HK-2 (cell line): ENCODE data around the gene UGT1A6.
"Not testable (repeated sequence)": the region's sequence is repeated elsewhere in the genome, so short reads cannot be mapped to it uniquely, and the experiment has no call there.

ENCODE experiments used
- DNase-seq: peaks from one replicate; pipeline ENCODE4 v3.0.0-alpha.2; 2018; ENCODE audit not compliant: unreplicated experiment

UGT1A6 gene

GRCh38 chr2:233728723-233729301 lies 36.1 kb downstream of the UGT1A6 start, which contains the start of gene UGT1A3:
TSS of gene UGT1A3 (plus strand) at chr2:233729042. CDS start at chr2:233729127, 85 bp downstream.
- no peak for DNase-seq

GRCh38 chr2:233736868-233737653 lies 44.4 kb downstream of the UGT1A6 start:
- DNase-seq: not testable (repeated sequence)

DNA sequence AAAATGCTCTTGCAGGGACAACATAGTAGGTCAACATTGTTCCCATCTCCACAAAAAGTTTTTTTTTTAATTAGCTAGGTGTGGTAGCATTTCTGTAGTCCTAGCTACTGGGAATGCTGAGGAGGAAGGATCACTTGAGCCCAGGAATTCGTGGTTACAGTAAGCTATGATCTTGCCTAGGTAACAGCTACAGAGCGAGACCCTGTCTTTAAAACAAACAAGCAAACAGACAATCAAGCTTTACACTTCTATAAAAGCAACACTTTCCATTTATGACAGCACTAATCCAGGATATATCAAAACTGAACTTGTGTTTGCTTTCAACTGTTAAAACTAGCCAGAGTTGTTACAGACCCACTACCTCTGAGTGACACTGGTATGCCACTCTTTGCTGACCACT lies 48.2 kb downstream of the UGT1A6 start:
- no peak for DNase-seq

GRCh38 chr2:233743464-233744259 lies 51.0 kb downstream of the UGT1A6 start:
- no peak for DNase-seq

DNA sequence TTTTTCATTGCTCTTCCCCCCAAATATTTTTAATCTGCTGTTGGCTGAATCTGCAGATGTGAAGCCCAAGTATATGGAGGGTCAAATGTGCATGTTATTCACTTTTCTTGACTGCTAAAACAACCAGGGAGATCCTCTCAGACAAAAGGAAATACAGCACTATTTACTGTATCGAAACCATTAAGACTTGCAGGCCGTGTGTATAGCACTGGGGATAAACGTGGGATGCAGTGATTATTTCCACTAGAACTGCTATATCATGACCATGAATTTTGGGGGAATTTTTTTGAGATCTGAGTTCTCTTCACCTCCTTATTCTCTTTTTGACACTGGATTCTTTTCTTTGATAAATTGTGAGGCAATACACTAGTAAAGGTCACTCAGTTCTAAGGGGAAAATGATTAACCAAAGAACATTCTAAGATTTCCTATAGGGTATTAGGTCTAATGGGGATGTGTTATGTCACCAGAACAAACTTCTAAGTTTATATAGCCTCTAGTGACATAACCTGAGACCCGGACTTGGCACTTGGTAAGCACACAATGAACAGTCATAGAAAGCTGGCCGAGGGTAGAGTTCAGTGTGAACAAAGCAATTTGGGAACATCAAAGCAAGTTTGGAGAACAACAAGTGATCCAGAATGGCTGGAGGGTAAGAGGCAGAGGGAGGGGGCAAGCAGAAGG lies 52.5 kb downstream of the UGT1A6 start:
- no peak for DNase-seq

GRCh38 chr2:233745838-233746237 lies 53.1 kb downstream of the UGT1A6 start:
- DNase-seq: not testable (repeated sequence)

- no peak for DNase-seq
Measured at GRCh38 chr2:233746475-233747282, 54.0 kb downstream of the UGT1A6 start.

GRCh38 chr2:233747283-233747544 lies 54.5 kb downstream of the UGT1A6 start:
- no peak for DNase-seq

GRCh38 chr2:233750689-233751088 lies 58.0 kb downstream of the UGT1A6 start:
- DNase-seq: not testable (repeated sequence)

DNA sequence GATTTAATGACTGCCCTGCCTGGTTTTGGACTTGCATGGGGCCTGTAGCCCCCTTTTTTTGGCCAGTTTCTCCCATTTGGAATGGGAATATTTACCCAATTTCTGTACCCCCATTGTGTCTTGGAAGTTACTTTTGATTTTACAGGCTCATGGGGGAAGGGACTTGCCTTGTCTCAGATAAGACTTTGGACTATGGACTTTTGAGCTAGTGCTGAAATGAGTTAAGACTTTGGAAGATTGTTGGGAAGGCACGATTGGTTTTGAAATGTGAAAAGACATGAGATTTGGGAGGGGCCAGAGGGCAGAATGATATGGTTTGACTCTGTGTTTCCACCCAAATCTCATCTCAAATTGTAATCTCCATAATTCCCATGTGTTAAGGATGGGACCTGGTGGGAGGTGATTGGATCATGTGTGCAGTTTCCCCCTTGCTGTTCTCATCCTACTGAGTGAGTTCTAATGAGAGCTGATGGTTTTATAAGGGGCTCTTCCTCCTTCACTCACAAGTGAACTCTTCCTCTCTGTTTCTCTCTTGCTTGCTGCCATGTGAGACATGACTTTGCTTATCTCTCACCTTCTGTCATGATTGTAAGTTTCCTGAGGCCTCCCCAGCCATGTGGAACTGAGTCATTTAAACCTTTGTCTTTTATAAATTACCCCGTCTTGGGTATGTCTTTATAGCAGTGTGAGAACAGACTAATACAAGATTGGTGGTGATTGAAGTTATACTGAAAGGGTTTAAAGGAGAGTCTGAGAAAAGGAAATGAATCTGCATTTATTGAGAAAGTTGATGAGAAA lies 58.7 kb downstream of the UGT1A6 start:
- not testable (repeated sequence) for DNase-seq

- no peak for DNase-seq
Measured at GRCh38 chr2:233754872-233755611, 62.4 kb downstream of the UGT1A6 start.

GRCh38 chr2:233756429-233757081 lies 63.9 kb downstream of the UGT1A6 start:
- DNase-seq: no peak

DNA sequence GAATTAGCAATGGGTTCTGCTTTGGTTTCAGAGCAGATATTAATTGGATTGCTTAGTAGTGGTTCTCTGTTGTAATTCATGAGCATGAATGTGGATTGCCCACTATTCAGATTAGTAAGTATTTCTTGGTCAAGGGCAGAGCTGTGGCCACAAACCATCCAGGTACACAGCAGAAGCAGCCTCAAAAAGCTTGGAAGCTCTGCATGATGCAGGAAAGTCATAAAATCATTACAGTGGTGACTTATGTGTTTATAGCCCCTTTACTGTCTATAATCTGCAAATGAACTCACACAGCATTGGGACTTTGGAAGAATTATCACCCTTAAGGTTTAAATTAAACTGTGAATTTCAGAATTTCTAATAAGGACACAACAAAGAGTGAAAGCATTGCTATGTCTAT lies 65.5 kb downstream of the UGT1A6 start:
- DNase-seq: no peak

DNA sequence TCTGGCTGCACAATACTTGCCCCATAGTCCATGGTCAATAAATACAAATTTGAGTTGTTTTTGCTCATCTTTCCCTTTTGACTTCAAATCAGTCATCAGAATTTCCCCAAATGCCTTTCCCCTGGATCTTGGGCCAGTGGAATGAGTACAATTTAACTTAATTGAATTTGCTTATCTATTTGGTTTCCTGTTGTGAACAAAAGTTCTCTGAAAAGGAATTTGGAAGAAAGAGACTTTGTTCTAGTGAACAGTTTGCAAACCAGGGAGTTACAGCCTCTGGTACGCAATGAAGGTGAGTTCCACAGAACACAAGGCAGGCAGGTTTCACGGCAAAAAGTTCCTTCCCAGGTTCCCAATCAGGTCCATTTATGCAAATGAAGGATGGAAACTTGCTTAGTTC lies 66.2 kb downstream of the UGT1A6 start:
- no peak for DNase-seq

DNA sequence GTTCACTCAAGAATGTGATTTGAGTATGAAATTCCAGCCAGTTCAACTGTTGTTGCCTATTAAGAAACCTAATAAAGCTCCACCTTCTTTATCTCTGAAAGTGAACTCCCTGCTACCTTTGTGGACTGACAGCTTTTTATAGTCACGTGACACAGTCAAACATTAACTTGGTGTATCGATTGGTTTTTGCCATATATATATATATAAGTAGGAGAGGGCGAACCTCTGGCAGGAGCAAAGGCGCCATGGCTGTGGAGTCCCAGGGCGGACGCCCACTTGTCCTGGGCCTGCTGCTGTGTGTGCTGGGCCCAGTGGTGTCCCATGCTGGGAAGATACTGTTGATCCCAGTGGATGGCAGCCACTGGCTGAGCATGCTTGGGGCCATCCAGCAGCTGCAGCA lies 67.4 kb downstream of the UGT1A6 start, which contains the start of gene UGT1A1:
UGT1A1 (plus strand) TSS at position 228 of the 400 bp plus-strand sequence; CDS start at position 246, 18 bp downstream.
- DNase-seq: no peak

- DNase-seq: no peak
Measured at GRCh38 chr2:233761040-233761769, 68.5 kb downstream of the UGT1A6 start.

DNA sequence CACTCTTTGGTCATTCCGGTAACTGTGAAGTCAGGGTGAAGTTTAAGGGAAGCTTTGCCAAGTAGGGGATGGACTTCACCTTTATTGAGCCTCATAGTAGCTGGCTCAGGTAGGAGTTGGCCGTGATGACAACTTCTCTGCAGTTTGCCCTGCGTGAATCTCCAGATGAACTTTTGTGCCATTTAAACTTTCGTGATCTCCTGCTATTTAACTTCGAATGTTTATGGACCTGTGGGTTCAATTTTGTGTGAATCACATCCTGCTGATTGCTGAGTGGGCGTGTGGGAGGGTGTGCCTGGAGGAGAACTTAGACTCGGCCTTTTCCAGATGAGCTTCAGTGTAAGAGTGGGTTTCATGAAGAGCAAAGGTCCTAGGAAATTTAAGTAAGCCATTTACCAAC lies 71.6 kb downstream of the UGT1A6 start:
- peak; percentile 4 for DNase-seq

DNA sequence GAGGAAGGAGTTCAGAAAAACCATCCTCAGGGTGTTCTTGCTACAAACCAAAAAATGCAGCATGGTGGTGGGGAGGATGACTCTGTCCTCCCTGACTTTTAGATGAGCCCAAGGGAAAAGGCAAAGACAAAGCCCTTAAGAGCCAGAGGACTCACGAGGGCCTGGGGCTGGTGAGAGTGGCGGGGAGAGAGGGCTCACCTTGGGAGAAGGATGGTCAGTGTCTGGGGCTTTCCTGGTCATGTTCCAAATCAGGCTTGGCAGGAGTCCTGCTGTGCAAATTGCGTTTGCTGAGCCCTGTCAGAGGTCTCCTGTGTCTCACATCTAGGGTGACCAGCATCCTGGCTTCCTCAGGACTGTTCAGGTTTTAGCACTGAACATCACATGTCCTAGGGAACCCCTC lies 72.1 kb downstream of the UGT1A6 start:
- DNase-seq: no peak
